ENCODE data around the gene TRMT61A.
"Not testable (repeated sequence)": the region's sequence is repeated elsewhere in the genome, so short reads cannot be mapped to it uniquely, and the experiment has no call there.

Gene TRMT61A

DNA sequence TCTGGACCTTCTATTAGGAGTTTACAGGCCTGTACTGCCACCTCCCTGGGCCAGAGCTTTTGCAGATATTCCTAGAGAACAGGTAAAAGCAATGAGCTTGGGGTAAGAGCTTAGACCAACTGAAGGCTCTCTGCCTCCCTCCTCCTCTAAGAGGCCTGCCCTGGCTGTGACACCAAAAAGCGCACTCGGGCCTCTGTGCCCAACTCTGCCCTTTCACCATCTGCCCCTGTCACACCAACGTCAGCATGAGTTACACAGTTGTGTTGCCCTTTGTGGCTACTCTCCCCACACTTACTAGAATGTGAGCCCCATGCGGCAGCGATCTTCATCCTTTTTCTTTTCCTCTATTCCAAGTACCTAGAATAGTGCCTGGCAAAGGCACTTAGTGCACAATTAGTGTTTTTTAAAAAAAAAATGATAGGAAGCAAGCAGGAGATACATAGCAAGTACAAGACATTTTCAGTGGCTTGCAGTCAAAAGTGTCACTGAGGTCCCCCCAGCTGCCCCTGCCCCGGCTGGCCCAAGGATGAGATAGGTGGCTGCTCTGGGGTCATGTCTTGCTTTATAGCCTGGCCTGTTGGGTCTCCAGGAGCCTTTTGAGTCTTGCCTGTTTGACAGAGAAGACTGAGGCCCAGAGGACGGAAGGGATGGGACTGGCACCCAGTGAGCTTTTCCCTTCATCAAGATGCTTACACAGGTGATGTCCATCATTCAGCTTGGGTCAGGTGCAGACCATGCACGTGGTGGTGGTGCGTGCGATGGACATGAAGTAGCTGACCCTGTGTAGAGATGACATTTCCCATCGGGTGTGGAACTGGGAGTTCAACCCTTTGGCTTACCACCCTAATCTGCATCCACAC is 18.9 kb upstream of the TRMT61A start:
- DNase-seq: no peak

DNA sequence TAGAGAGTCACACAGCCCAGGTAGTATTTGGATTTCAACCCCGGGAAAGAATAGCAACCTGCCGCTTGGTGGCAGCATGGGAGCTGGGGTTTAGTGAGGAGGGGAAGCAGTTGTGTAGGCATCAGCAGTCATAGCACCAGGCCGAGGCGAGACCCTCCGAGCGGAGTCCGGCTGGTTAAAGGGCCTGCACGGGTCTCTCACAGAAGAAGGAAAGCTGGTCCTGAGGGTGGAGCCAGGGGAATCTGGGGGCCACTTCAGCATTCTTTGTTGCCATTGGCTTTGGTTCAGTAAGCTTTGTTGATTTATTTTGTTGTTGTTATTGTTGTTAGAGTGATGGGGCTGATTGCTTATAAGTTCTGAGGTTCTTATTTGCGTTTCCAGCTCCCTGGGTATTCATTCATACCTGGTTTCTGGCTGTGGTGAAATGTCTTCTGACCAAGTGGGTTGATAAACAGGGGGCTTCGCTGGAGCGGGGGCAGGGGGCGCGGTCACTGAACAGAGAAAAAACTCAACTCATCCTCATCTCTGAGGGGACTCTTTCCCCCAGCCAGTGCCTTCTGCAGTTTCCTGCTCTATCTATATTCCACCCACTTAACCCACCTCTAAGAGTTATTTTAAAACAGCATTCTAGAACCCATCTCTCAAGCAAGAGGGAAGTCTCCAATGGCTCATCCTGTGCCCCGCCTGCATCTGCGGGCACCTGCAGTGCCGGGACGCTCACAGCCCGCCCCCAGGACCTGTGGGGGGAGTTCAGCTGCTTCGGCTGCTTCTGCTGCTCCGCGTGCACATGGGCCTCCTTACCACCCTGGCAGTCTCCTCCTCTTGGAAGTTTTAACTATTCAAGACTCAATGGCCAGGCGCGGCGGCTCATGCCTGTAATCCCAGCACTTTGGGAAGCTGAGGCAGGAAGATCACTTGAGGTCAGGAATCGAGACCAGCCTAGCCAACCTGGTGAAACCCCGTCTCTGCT is 18.0 kb upstream of the TRMT61A start:
- DNase-seq: no peak

DNA sequence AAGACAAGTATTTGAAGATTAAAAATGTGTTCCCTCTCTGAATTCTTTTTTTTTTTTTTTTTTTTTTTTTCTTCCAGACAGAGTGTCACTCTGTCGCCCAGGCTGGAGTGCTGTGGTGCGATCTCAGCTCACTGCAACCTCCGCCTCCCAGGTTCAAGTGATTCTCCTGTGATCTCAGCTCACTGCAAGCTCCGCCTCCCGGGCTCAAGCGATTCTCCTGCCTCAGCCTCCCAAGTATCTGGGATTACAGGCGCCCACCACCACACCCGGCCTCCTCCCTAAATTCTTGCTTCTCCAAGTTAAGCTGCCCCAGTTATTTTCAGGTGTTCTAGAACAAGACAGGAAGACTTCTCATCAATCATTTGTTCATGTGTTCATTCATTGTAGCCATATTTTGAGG is 16.8 kb upstream of the TRMT61A start:
- DNase-seq: not testable (repeated sequence)

DNA sequence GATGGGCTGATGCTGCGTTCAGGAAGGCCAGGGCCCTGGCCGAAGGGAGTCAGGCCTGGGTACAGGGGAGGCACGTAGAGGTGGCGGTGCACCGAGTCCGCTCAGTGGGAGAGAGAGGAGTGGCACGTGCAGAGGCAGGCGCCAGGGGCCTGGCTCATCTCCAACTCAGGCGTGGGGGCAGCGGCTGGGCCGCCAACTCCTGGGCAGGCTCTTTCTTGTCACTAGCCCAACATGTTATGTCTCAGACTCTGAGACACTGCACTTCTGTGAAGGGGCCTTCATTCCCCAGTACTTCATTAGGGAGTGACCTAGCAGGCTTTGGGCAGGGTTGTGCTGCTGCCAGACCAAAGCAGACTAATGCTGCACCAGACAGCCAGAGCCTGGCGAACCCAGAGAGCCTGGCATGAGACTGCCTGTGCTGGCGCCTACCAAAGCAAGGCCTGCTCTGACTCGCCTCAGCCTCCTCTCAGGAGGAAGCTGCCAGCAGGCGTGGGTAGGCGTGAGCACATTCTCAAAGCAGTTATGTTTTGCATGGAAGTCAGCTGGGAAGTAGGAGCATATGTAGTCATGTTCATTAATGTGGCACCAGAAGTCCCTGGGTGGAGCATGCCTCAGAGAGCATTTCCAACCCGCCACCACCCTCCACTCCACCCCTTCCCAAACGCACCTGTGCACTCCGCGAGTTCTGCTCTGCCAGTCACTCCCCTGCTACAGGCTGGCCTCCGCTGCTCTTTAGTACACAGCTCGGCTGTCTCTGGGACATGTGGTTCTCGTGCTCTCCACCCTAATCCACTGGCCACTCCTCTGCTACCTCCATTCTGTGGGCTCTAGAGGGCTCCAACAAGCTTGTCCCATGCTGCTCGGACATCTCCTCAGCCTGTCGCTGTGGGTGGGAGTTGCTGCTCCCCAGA is 16.0 kb upstream of the TRMT61A start:
- no peak for DNase-seq

DNA sequence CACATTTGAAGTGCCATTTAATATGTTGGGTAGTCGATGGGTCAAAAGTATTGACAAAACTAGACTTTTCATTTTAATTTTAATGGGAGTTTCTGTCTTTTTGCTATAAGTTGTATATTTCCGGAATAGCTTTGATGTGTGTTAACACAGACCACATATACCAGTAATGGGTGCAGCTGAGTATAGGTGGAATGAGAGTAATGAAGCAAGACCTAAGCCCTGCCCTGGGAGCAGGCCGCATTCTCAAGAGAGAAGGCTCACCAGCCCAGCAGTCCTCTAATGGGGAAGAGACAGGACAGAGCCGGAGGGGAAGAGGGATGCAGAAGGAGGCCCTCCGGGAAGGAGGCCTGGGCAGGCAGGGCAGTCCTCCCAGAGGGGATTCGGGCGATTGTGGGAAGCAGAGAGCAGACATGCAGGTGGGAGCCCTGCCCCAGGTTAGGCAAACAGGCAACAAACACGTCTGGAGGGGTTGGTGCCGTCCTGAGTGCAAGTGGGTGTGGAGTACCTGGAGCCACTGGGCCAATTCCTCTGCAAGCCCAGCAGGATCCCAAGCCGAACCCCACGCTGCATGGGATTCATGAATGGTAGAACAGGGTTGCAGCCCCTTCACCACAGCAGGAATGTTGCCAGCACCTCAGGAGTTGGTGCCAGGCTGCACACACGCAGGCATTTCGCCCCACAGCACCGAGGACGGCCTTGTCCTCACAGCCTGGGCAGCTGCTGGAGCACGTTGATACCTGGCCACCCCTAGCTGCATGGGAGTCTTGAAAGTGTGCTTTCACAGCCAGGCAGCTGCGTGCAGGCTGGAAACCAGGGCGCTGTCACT is 14.2 kb upstream of the TRMT61A start:
- no peak for DNase-seq

DNA sequence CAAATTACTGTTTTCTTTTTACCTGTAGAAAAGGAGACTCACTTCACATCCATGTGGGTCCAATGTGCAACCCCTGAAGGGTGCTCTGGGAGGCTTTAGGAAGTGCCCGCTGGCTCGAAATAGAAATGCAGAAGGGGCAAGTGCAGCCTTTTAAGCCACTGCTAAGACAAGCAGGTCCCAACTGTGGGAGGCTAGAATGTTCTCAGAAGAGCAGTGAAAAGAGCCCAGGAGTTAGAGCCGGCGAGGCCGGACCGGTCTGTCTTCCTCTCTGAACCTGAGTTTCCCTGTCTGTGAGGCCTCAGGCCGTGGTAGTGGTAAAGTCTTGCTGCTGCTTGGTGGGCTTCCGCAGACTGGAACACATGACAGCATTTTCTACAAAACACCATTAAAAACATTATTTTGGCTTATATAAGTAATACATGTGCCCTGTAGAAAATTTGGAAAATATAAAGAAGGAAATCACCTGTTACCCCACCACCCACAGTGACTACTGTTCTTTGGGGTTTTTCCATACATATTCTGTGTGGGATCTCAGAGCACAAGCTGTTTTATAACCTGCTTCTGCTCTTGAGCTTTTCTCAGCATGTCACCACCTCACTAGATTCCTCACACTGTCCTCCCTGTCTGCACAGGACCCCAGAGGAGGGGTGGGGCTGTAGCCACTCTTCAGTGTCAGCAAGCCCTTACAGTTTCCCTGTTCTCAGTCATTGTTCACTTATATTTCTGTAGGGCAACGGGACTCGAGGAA is 12.4 kb upstream of the TRMT61A start:
- DNase-seq: no peak

DNA sequence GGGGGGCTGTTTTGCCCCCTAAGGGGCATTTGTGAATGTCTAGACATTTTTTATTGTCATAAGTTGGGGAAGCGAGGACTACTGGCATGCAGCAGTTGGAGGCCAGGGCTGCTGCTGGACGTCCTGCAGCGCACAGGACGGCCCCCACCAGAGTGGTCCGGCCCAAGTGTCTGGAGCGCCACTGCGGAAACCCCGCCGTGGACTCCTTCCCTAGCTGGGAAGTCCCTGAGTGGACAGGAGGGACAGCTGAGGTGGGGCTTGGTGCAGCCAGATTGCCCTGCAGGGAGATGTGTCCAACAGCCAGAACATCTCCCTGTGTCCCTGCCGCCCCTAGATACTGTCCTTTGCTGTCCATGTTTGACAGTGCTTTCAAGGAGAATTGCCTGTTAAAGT is 11.8 kb upstream of the TRMT61A start:
- no peak for DNase-seq

DNA sequence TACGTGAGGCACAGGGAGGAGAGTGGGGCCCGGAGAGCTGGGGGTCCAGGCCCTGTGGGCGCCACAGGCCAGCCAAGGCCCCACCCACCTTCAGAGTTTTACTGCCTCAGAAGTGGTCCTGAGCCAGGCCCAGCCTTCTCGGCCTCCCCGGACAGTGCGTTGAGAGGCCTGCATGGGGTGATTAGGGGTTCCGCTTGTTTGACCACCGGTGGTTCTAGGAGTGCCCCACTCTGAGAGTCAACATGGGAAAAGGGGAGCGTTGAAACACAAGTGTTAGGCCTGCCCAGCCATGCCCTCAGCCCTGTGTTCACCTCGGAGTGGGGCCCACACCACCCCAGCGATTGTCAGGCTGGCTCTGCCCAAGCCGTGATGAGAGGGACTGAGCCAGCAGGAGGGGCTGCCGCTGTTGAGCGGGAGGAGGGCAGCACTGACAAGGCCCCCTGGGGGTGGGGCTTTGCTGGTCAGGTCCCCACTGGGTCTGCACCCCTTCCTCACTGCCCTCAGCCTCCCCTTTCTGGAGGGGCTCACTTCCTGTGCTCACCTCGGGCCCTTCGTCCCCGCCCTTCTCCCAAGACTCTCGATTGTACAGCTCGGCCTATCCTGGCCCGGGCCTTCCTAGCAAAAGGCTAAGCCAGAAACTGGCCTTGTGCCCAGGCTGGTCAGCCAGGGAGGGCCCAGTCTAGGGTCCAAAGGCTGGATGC is 11.1 kb upstream of the TRMT61A start:
- no peak for DNase-seq

DNA sequence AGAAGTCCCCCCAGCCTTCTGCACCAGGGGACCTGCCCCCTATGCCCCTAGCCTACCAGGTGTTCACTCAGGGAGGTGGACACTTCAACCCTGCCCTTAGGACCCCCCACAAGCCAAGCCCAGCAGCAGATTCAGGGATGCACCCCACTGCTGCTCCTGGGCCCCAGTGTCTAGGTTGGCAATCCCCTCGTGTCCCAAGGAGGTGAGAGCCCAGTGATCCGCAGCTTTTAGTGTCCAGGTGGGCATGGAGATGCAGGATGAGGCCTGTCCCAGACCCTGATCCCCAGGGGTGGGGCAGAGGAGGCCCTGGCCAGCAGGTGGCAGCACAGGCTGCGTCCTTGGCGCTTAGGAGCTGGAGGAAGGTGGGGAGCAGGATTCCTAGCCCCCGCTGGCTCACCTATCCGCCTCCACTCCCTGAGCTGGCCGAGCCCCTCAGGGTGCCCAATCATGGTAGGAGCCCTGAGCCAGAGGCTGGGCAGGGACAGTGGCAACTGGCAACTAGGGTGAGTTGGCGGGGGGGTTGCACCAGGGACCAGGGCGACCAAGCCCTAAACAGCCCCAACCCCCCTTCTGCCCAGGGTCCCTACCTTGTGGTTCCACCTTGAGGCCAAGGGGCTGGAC is 10.5 kb upstream of the TRMT61A start:
- peak; percentile 56 for DNase-seq

DNA sequence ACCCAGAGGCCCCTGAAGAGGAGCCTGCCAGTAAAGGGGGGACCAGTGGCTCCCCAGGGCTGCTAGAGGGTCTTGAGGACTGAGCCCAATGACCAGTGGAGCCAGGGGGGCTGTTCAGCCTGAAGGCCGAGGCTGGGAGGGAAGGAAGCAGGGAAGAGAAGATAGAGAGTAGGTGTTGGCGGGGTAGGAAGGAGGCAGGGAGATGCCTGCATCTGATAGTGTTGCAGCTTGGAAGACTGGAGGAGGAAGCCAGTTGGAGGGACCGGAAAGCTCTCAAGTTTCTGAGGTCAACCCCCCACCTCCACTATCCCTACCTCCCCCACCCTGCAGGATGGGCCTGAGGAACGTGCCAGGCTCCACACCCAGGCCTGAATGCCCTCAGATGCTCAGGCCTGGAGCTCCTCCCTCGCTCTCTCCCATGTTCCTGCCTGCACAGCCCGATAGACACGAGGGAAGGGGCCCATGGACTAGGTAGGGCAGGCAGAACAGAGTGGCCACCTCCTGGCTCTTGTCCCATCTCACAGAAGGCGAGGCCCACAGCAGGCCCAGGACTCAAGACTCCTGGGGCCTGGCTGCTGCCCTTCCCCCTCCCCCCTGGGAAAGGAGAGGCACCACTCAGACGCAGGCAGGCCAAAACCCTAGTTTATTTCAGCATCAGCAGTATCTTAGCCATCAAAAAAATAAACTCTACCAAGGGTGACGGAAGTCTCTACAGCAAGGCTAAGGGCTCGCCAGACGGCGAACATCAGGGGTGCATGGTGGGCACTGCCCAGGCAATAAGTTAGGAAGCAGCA is 9.8 kb upstream of the TRMT61A start:
- no peak for DNase-seq

DNA sequence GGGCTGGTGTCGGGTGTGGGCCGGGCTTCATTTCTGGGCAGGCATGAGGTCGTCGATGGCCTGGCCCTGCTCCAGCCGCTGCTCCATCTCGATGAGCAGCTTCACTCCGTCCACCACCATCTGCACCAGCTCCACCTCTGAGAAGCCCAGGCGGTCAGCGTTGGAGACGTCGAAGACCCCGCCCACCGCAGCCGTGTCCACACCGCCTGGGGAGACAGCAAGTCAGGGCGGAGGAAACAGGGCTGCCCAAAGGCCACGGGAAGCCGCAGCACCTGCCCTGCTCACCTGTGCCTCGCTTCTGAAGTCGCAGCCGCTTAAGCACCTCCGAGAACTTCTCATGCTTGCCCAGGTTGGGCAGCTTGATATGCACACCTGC is 9.2 kb upstream of the TRMT61A start:
- DNase-seq: peak; percentile 78

DNA sequence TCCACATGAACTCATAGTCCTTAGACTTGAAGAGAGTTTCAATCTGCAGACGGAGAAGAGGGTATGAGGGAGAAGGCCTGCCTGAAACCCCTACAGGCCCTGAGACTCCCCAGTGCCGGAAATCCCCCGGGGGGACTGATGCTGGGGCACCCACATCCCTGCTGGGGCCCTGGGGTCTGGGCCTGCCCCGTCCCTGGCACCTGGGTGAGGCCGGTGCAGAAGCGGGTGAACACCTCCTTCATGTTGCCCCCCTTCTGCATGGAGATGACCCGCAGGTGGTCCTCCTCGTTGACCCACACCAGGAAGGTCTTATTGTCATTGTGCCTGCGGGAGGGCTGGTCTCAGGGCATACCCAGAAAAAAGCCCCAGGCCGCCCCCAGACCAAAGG is 8.7 kb upstream of the TRMT61A start:
- DNase-seq: no peak

DNA sequence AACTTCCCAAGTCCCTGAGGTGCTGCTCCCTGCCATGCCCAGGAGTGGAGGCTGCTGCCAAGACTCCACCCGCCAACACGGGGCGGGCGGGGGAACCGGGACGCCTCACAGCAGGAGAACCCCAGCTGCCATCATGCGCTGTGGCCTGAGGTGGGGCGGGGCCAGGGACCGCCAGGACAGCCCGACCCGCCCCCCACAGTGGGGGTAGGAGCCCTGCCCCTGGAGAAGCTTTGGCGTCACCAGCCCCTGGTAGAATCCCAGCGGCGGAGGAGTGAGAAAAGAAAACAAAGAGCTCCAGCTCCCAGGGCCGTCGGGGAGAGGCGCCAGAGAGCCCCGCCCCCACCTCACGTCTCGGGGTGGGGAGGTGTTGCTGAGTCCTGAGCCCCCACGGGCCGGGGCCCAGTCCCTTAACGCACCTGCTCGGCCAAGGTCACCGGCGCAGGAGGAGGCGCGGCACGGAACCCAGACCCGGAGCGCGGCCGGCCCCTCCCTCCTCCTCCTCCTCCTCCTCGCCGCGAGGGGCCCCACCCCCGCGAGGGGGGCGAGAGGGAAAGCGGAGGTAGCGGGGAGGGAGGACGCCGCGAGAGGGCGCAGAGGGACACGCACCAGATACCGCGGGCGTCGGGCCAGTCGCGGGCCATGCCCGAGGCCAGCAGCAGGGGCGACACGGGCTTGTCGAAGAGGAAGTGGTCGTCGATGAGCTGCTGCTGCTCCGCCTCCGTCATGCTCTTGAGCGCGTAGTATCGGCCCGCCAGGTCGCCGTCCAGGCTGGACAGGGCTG is 8.1 kb upstream of the TRMT61A start:
- DNase-seq: peak; percentile 93

DNA sequence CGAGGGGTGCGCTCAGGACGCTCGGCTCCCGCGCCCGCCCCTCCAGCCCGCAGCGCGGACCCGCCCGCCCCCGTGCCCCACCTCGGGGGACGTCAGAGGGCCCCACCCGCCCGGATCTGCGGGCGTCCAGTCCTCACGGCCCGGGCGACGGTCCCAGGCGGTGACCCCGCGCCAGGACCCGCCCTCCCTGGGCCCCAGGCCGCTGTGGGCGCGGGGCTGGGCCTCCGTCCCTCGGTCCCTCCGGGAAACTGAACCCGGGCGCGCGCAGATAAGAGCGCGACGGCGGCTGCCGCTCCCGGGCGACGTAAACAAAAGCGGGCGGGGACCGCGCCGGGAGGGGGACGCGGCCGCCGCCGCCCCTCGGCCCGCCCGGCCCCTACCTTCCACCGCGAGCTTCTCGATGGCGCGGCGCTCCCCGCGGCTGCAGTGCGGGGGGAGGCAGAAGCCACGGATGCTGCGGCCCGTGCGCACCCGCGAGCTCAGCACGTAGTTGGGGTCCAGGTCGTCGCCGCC is 7.5 kb upstream of the TRMT61A start:
- no peak for DNase-seq

DNA sequence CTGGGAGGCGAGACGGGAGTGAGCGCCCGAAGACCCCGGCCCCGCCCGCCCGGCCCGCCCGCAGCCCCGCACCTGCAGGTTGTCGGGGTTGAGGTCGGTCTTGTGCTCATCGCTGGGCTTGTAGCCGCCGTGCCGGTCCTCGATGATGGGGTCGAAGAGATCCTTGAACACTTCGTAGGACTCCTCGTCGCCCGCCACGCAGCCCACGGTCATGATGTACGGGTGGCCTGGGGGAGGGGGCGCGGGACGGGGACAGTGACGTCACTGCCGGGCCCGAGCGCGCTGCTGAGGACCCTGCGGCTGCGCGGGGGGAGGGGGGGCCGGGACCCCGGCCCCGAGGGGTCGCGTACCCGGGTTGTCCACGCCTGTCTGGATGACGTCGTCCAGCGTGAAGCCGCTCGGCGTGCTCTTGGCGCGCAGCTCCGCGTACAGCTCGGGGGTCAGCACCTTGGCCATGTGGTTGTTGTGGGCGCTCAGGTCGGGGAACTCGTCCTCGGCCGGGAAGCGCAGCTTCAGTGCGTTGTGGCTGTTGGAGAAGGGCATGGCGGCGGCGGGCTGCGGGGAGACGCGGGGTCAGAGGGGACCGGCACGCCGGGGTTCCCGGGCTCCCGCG is 6.9 kb upstream of the TRMT61A start:
- DNase-seq: no peak

DNA sequence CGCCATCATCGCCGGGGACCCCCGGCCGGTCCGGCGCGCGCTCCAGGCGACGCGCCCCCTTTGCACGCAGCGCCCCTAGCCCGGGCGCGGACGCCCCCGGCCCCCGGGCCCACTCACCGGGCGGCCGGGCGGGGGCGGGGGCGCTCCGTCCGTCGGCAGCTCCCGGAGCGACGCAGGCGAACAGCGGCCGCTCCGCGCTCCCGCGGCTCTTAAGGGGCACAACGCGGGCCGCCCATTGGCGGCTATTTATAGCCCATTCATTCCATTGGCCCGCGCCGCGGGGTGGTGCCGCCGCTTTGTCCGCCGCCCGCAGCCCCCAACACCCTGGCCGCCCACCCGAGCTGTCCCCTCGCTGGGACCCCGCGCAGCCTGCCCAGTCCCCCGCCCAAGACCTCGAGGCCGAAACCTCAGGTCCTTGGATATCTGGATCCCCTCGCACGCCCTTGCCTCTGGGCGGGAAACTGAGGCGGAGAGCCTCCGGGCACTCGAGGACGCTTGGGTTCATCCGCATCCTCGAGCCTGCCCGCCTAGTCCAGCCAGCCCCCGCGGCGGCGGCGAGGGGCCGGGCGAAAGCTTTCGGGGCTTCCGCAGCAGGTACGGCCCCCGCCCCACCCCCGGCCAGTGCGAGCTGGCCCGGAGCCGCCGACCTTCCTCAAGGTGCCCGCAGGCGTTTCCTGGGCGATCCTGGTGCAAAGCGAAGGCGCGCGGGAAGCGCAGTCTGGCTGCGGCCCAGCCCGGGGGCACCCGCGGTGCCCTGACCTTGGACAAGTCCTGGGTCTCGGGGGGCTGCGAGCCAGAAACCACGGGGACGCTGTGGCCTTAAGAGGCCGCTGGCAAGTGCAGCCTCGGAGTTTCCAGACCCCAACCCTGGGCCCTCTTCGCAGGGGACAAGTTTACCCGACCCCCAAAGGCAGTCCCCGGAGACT is 6.1 kb upstream of the TRMT61A start, which contains the start of gene CKB:
Gene CKB (minus strand): TSS at position 182 of the 926 bp plus-strand sequence. CDS start 337 bp downstream, outside the sequence.
- DNase-seq: peak; percentile 72

All from NCI-H510A (cell line).